Stimulated activated CD4-positive, alpha-beta T cell treated with anti-CD3 and anti-CD28 coated beads, TNF-alpha, amount 100 ng/mL, for 24 hours (primary cell): Measurements from ENCODE around the gene CASP5.
"Not testable (repeated sequence)": the region's sequence is repeated elsewhere in the genome, so short reads cannot be mapped to it uniquely, and the experiment has no call there.

Experiments used
- DNase-seq, 3 experiments: peaks; one replicate each; pipeline ENCODE4 v3.0.0-alpha.2; 2020; ENCODE audit warnings: low read depth in 3 of 3

The CASP5 gene

DNA sequence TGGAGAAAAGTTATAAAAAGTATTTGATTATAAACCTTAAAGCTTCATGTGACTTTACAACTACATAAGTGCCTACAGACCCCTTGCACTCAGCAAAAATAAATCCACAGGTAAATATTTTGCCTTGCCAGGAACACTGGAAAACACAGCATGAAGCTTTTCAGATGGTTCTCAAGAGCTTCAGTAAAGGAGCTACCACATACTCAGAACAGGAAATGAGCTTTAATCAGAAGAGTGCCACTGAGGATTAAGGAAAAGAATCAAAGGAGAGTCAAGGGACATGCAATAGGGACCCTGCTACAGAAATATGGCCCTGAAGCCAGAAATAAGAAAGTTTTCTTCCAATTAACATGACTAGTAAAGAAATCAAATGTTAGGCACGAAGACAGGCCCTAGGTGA lies 10.8 kb upstream of the CASP5 start:
- no peak for DNase-seq

DNA sequence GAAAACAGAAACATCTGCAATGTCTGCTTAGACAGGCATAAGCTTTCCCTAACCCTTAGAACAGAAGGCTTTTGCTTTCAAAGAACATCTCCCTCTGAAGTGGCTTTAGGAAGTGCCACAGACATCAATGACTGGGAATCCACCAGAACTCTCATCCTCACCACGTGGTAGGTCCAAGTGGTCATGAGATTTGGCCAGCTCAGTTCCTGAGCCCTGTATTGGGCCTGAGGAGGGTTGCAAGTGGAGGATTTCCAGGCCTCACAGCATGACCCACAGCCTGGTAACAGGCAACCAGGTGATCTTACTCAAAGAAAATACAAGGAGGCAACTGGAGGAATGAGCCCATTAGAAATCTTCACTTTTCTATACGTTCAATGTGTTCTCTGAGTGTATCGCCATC lies 10.4 kb upstream of the CASP5 start:
- DNase-seq, result no peak

DNA sequence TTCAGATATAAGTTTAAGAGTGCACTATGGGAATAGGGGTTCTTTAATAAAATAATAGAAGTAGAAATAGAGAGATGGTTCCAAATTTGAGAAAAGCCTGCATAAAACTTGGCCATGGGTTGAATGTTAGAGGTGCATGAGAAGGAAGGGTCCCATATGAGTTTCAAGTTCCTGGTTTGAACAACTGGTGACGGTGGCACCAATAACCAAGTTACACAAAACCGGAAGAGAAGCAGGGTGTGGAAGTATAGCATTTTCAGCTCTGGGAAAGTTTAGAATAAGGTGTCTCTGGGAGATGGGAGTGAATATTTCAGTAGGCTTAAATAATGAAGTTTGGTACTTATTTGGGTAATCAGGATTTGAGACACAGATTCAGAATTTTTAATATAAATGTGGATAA lies 9.5 kb upstream of the CASP5 start:
- DNase-seq, result no peak

DNA sequence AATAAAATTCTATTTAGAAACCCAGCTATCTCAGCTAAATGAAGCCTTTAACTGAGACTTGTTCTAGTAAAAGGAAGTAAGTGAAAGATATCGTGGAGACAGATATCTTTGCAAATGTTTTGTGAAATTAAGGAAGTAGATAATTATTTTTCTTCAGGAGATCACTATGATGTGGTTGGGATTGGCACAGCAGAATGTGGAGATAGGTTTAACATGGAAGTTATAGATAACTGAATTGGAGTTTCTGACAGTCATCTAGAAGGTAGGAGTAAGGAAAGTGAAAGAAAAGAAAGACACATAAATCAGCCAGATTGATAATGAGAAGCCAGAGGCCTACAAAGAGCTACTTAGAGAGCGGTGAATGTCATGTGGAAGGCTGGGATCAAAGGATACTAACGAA lies 4.7 kb upstream of the CASP5 start:
- no peak for DNase-seq

DNA sequence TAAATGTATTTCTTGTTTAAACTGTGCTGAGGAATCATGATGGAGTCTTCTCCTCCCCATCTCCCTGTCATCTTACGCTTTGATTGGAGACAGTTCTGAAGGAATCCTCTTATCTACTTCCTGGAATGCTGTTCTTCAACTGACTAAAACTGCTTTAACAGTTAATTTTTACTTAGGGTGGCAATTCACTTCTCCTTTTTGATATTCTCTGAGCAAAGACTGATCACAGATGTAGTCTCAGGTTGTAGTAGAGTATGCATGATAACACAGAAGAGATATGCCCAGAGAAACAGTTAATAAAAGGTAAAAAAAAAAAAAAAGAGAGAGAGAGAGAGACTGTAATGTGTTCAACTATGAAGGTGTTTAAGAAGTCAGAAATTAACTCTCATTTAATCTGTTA lies 1.4 kb upstream of the CASP5 start:
- no peak for DNase-seq

DNA sequence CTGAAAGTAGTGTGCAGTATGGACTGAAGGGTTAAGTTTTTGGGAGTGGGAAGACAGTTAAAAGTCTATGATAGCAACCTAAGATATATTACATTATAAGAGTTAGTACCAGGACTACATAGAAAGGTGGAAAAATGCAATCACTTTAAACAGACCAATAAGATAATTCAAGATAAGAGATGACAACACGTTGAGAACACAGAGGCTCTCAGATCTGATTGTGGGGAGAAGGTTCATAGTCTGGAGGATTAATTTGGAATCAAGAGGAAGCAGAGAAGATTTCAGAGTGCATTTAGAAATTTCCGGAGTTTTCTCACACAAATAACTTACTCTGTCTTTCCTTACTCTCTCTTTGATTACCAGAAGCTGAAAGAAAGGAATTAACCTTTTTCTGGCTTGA lies 441 bp downstream of the CASP5 start:
- no peak for DNase-seq

DNA sequence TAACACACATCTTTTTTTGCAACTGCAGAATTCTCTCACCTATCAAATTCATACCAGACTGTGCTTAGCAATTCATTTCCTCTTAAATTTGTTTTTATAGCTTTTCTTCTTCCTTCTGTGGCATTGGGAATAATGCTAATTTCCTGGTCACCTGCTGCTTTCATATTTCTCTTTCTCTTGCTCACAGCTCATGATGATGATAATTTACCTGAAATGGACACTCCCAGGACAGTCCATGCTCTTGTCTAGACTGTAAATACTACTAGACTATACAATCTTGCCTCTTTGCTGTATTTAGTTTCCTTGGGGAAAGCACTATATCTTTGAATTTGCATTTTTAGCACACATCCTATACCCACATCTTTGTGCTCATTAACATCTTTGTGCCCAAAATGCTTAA lies 15.5 kb downstream of the CASP5 start:
- no peak for DNase-seq

DNA sequence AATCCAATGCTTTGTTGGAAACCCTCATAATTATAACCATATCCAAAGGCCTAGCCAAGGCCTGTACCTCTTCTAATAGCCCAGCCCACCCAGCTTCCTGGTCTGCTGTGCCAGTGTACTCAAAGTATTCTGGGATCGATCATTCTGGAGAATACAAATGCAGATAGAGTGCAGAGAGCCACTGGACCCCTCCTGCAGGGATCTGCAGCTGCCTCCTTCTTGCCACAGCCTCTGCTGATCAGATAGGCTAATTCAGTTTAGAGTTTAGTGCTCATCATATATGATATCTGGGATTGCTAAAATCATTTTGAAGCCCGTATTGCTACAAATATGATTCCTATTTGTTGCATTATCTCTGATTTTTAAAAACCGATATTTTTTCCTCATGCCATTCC lies 17.5 kb downstream of the CASP5 start:
- DNase-seq, result no peak

DNA sequence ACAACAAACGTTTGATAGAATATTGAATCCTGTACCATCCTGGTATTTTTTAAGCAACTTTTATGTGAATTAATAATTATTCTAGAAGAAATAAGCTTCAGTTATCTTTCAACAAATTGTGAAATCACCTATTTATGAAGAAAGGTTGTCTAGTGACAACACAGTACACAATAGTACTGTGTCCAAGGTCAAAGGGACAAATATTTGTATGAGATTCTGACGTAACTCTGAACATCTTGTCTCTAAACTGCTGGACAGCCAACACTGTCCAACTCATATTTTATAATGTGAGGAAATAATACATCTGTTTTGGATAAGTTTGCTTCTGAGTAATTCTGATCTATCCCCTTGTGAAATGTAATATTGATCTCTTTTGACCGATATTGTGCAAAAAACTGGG lies 18.9 kb downstream of the CASP5 start:
- no peak for DNase-seq

DNA sequence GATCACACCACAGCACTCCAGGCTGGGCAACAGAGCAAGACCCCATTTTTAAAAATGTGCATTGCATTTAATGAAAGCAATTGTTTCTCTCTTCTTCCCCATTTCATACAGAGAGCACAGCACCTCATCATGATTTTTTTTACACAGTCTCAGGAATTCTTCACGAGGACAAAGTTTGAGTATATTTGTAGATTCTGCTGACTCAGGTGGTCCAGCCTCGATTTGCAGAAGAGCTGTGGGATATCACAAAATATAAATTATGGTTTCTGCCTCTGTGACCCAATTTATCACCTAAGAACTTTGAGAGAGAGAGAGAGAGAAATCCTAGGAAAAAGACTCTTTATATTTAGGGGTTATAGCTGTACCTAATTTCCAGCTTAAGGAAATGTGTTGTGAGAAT lies 19.8 kb downstream of the CASP5 start:
- DNase-seq, result no peak

DNA sequence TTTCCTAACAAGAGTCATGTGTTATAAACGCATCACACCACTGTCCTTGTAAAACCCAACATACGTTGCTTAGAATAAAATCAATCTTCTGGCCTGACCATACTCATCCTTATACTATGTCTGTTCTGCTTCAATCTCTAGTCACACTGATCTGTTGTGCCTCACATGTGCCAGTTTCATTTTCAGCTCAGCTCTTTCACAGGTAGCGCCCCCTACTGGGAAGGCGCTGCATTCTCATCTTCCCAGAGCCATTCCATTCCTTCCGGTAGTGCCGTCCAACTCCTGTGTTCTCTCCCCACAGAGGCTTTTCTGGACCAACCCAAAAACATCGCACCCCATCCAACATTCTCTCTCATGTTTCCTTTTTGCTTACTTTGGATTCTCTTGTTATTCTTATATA lies 22.2 kb downstream of the CASP5 start:
- peak; percentile 16 to 48 (median 28) for DNase-seq

DNA sequence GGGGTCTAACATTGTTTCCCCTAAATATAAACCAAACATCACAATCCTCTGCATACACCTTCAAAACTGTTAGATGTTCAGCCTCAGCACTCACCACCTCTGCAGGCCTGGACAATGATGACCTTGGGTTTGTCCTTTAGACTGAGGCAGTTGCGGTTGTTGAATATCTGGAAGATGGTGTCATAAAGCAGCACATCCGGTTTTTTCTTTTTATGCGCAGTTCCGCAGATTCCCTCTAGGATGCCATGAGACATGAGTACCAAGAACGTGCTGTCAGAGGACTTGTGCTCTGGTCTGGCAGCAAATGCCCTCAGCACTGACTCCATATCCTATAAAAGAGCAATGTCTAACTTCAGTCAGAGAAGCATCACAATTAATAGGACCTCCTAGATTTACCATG lies 22.8 kb downstream of the CASP5 start:
- no peak for DNase-seq

DNA sequence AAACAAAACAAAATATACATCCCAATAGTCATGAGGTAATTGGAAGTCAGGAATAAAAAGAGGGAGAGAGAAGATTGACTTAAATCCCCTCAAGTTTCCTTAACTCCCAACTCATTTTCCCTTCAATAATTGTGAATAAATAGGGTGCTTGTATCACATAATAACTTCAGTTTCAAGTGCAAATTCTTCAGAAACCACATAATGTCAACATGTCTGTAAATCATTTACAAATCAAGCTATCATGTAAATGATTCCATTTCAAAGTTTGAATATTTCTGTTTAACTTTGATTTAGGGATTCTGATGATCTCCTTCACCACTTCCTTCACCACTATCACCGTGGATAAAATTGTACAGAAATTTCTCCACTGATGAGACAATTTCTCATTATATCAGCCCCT lies 23.2 kb downstream of the CASP5 start:
- DNase-seq, result no peak

DNA sequence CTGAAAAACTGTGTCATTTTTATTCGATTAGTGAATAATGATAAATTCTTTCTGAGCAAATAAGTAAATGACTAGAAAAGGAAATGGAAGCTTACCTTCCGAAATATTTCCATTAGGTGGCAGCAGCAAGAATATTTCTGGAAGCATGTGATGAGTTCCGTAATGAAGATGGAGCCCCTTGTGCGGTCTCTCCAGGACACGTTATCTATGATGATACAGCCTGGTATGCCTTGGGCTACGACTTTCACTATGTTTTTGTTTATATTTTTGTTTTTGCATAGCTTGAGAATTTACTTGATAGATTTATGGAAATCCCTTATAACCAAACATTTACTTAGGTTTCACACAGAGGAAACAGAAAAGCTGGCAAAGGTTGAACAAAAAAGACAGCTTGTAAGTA lies 25.7 kb downstream of the CASP5 start:
- DNase-seq, result no peak

DNA sequence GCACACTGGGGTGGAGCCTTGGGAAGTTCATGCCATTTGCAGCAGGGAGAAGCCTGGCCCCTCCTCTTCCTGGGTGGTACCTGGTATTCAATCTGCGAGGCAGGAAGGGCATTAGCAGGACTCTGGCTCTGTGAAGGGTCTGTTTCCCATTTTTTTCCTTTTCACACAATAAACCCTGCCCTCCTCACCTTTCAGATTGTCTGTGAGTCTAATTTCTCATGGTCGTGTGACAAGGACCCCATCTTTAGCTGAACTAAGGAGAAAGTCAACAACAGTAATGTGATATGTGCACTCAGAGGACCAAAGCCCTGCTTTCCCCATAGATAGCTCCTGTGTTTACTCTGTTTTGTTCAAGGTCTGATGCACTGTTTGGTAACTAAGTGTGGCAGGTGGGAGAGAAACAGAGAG lies 28.0 kb downstream of the CASP5 start:
- DNase-seq, result no peak

DNA sequence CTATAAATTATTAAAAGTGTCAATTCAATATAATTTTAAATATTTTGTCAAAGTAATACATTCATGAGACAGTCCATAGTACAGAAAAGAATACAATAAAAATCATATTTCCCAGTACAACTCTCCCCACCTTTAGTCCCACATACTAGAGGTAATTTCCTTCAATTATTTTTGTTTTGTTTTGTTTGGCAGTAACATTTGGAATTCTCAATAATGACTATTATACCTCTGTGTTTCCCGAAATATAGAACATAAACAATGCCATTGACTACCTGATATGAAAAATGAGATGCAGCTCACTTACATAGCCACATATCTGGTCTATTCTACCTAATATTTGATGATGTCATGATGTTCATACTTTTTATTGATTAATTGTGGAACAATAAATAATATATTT lies 30.2 kb downstream of the CASP5 start:
- no peak for DNase-seq

DNA sequence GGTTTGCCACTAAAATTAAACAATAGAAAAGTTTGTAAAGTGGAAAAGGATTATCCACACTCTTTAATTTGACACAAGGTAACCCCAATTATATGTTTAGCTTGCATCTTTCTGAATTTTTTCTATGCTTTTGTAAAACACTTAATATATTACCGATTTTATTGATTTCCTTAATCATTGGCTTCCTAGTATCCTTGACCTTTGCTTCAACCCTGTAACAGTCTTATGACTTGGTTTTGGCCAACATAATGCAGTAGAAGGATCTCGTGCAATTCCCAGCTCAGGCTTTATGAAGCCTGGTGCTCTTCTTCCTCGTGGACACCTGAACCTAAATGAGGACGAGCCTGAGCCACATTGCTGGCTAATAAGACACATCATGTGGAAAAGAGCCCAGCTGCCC lies 31.0 kb downstream of the CASP5 start:
- no peak for DNase-seq

DNA sequence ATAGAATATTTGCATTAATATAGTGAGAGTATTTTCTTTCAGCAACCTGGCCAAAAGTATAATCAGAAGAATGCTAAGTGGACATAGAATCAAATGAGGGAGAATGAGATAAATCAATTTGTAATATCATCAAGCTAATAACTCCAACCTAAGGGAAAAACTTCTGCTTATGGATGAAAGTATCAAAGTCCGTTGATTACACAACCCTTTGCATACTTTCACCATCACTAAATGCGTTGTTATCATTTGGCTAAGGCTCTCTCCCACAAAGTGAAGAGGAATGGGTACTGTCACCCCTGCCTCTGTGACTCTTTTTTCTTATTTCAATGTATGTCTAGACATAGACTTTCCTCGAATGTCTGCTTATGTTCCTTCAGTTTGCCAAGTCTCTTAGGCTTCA lies 38.2 kb downstream of the CASP5 start:
- DNase-seq, result no peak

DNA sequence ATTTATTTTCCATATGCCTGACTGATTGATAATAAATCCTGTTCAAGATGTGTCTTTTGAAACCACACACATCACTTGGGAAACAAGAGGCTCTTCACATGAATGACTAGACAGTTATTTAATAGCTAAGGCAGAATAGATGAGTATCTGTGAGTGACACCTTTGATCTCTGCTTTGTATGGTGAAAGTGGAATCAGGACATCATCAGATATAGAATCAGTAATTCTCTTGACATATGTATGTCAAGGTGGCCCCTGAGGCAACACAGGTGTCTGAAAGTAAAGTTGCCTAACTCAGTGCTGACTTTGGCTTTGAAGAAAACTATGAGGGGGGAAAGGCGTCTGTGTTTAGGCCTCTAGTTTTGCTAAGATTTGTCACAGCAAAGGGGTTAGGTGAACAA lies 43.1 kb downstream of the CASP5 start:
- DNase-seq, result no peak

DNA sequence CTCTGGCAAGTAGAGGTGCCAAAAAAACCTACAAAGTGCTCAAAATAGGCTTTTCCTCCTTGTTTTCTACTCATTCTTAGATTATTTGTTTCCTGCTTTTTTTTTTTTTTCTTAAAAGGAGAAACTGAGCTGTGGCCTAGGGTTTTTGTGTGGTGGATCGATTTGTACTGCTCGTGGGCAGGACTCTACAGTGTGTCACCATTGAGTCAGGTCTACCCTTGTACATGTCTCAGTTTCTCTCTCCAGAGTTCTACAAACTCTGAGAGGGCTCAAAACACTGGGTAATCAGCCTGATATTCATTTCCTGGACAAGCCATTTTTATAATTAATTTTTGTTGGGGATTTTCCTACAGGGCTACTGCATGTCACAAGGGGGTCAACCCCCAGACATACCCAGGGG lies 49.4 kb downstream of the CASP5 start:
- DNase-seq, result no peak

DNA sequence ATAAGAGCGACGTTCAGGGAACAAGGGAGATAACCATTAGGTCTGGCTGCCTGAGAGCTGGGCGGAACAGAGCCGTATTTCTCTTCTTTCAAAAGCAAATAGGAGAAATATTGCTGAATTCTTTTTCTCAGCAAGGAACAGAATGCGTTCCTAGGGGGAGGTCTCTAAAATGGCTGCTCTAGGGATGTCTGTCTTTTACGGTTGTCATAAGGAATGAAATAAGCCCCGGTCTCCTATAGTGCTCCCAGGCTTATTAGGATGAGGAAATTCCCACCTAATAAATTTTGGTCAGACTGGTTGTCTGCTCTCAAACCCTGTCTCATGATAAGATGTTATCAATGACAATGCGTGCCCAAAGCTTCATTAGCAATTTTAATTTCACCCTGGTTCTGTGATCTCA lies 50.0 kb downstream of the CASP5 start:
- DNase-seq, result not testable (repeated sequence)

DNA sequence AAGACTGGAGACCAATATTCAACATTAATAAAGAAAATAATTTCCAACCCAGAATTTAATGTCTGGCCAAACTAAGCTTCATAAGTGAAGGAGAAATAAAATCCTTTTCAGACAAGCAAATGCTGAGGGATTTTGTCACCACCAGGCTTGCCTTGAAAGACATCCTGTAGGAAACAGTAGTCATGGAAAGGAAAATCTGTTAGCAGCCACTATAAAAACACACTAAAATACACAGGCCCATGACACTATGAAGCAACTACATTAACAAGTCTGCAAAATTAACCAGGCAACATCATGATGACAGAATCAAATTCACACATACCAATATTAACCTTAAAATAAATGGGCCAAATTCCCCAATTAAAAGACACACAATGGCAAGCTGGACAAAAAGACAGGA lies 52.2 kb downstream of the CASP5 start:
- no peak for DNase-seq

DNA sequence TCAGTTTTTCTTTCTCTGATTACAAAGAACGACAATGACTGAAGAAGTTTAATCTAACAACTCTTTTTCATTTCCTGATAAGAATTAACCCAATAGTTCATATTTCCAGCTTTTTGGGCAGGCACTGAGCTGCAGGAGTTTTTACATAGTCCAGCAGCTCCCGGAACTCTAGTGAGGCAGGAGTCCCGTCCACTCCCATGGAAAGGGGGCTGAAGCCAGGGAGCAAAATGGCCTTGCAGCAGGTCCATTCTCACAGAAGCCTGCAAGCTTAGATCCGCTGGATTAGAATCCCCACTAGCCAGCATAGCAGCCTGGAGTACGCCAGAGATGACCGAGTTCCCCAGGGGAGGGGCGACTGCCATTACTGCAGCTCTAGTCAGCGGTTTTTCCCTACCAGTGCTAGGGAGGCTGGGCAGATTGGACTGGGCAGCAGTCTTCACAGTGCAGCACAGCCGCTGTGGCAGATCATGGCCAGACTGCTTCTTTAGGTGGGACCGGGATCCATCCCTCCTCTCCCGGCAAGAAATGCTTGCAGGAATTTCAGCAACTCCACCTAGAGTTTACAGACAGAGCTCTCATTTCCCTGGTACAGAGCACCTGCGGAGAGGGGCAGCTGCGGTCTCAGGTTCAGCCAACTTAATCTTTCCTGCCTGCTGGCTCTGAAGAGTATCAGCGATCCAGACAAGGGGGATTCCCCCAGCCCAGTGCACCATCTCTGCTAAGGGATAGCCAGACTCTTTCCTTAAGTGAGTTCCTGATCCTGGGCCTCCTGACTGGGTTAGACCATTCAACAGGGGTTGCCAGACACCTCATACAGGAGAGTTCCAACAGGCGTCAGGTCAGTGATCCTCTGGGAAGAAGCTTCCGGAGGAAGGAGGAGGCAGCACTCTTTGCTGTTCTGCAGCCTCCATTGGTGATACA lies 53.9 kb downstream of the CASP5 start:
- no peak for DNase-seq

DNA sequence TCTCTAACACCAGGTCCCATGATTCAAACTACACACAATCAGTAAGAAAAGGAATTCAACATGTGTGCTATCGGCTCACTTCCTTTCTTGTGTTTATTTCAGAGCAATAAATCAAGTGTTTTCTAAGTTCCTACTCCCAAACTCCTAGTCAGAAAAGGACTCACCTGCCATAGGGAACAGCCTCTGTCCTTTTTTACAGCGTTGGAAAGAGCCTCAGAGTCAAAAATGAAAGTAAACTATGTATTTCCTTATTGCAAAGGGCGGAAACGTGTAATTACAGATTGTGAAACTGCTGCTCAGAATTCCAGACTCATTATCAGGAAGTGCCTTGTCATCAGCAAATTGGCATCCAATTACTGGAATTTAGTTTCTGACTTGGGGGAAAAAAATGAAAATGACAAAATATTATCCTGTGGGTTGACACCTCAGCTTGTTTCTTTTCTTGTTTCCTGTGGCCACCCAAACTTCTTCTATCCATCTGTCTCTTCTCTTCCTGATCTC lies 54.6 kb downstream of the CASP5 start, which contains the start of gene CASP4:
CASP4 (minus strand) TSS at position 220 of the 501 bp plus-strand sequence; CDS start at position 171, 49 bp downstream.
- DNase-seq, result no peak
